CD4-positive, alpha-beta T cell treated with Interleukin-4 for 1 hour (primary cell): ENCODE data around the gene FAM241A.
A peak's percentile ranks its signal among the peaks of the same experiment; 100 is the strongest.
"Not testable (repeated sequence)": the region's sequence is repeated elsewhere in the genome, so short reads cannot be mapped to it uniquely, and the experiment has no call there.

Experiments used
- DNase-seq, 2 donors: peaks; one replicate each; pipeline ENCODE4 v3.0.0-alpha.2; 2020 to 2022

FAM241A gene

GRCh38 chr4:112145326-112145789, at the start of gene FAM241A:
FAM241A (plus strand) TSS chr4:112145454; CDS start chr4:112145581, 127 bp downstream.
- DNase-seq = peak; percentile 90 to 93

- DNase-seq = no peak
Measured at GRCh38 chr4:112098841-112099530, 46.3 kb upstream of the FAM241A start.

GRCh38 chr4:112099701-112100297, 45.5 kb upstream of the FAM241A start:
- peak in 1 of 2 donors; percentile 67 for DNase-seq

GRCh38 chr4:112102875-112103370, 42.3 kb upstream of the FAM241A start:
- no peak for DNase-seq

- DNase-seq = no peak
Measured at GRCh38 chr4:112105201-112105969, 39.9 kb upstream of the FAM241A start.

- DNase-seq = no peak
Measured at GRCh38 chr4:112109360-112110058, 35.7 kb upstream of the FAM241A start.

GRCh38 chr4:112110059-112110425, 35.2 kb upstream of the FAM241A start:
- DNase-seq = no peak

GRCh38 chr4:112111306-112111705, 33.9 kb upstream of the FAM241A start:
- DNase-seq = no peak

GRCh38 chr4:112112095-112112494, 33.2 kb upstream of the FAM241A start:
- not testable (repeated sequence) for DNase-seq

- no peak for DNase-seq
Measured at GRCh38 chr4:112112590-112113170, 32.6 kb upstream of the FAM241A start.

GRCh38 chr4:112113864-112114263, 31.4 kb upstream of the FAM241A start:
- no peak for DNase-seq

GRCh38 chr4:112114452-112114851, 30.8 kb upstream of the FAM241A start:
- DNase-seq = no peak

GRCh38 chr4:112118742-112119352, 26.4 kb upstream of the FAM241A start:
- DNase-seq = no peak

- peak in 1 of 2 donors; percentile 8 for DNase-seq
Measured at GRCh38 chr4:112119353-112119783, 25.9 kb upstream of the FAM241A start.

- no peak for DNase-seq
Measured at GRCh38 chr4:112120021-112120420, 25.2 kb upstream of the FAM241A start.

- DNase-seq = no peak
Measured at GRCh38 chr4:112125416-112125815, 19.8 kb upstream of the FAM241A start.

- no peak for DNase-seq
Measured at GRCh38 chr4:112127048-112127637, 18.1 kb upstream of the FAM241A start.

GRCh38 chr4:112127803-112128202, 17.5 kb upstream of the FAM241A start:
- DNase-seq = no peak

- no peak for DNase-seq
Measured at GRCh38 chr4:112128452-112128851, 16.8 kb upstream of the FAM241A start.

GRCh38 chr4:112130906-112131305, 14.3 kb upstream of the FAM241A start:
- no peak for DNase-seq

GRCh38 chr4:112136551-112136950, 8.7 kb upstream of the FAM241A start:
- no peak for DNase-seq

- DNase-seq = no peak
Measured at GRCh38 chr4:112138538-112138937, 6.7 kb upstream of the FAM241A start.
